ENCODE measurements around the gene SERPINB10. TPM values are rescaled to one million over a fixed set of nuclear protein-coding genes. Genes with fewer than 3 reads are reported as not detected.

SERPINB10 gene
- total and polyA plus RNA-seq, 2 of the 8 experiments (the other 6 are each of a cell fraction or from before 2014, with no cell fraction given), result not detected

GRCh38 chr18:63930773-63931354 lies 23.1 kb downstream of the SERPINB10 start:
- no peak for DNase-seq (ENCODE audit: low read depth in 1 of 2, low spot score in 2 of 2)
- CTCF ChIA-PET (ENCODE audit: partially characterized antibody), result interaction anchor here (1.3 to 1.7 kb wide), 3 partner anchors 9 to 353 kb away, joined by 3 to 4 read pairs (median 4); no protein-coding TSS in a partner anchor

More at GRCh38 chr18:63930773-63931354, 23.1 kb downstream of the SERPINB10 start:
- POLR2A ChIA-PET (ENCODE audit: partially characterized antibody), result no interaction called here
- no peaks in the 10 kb centered on the region for H3K79me2 ChIP-seq (ENCODE audit: control insufficient read depth in 1 of 2, insufficient read depth in 2 of 2, low read length in 2 of 2)
- H3K4ac ChIP-seq (replicated peaks; ENCODE audit: insufficient read length, low read depth, low read length), result no peak overlapping the region
- no peak overlapping the region for H3K56ac ChIP-seq (replicated peaks; ENCODE audit: insufficient read length, low read depth, low read length)
- no peak overlapping the region for H4K8ac ChIP-seq (ENCODE audit: extremely low read depth, insufficient read depth, low read length)
- no peak overlapping the region for H4K5ac ChIP-seq (ENCODE audit: insufficient read length, low read depth, low read length)
- no peak overlapping the region for H3K18ac ChIP-seq (ENCODE audit: extremely low read depth, low read length)
- H3K14ac ChIP-seq (ENCODE audit: insufficient read length), result no peak overlapping the region
- H2BK120ac ChIP-seq (replicated peaks; ENCODE audit: low read depth, low read length), result no peak overlapping the region
- H3K4me1 ChIP-seq (replicated peaks in 1 of 4; ENCODE audit: control insufficient read depth in 3 of 4, insufficient read depth in 4 of 4, low read length in 3 of 4), result no peaks in the 10 kb centered on the region
- H3K79me1 ChIP-seq (ENCODE audit: low read depth, low read length), result no peaks in the 10 kb centered on the region
- no peaks in the 10 kb centered on the region for H3K36me3 ChIP-seq (ENCODE audit: control insufficient read depth in 2 of 4, insufficient read depth in 4 of 4, low read length in 3 of 4)
- no peak overlapping the region for H2BK20ac ChIP-seq (ENCODE audit: low read length)
- TF ChIP-seq SIX5 (IDR thresholded peaks at IDR 0.05; ENCODE audit: low read depth, low read length), result no peak
- no peak for TF ChIP-seq ATF3 (IDR thresholded peaks at IDR 0.05; ENCODE audit: insufficient read depth, low read depth, low read length)
- TF ChIP-seq POU5F1 (IDR thresholded peaks at IDR 0.05; ENCODE audit: low read depth, low read length), result no peak
- no peak for TF ChIP-seq SP2 (IDR thresholded peaks at IDR 0.05; ENCODE audit: low read length)
- no peak for TF ChIP-seq CEBPB (IDR thresholded peaks at IDR 0.05; ENCODE audit: low read depth, low read length)
- TF ChIP-seq NANOG (IDR thresholded peaks at IDR 0.05; ENCODE audit: insufficient read depth, low read depth, low read length, poor library complexity, severe bottlenecking), result no peak
- TF ChIP-seq RFX5 (IDR thresholded peaks at IDR 0.05; ENCODE audit: borderline replicate concordance, low read depth, low read length), result no peak
- H3K23me2 ChIP-seq (ENCODE audit: low read depth, low read length), result no peaks in the 10 kb centered on the region
- H3K9ac ChIP-seq (replicated peaks in 1 of 4; ENCODE audit: extremely low read depth in 1 of 4, low read depth in 3 of 4, low read length in 3 of 4), result no peak overlapping the region
- H2AK5ac ChIP-seq (ENCODE audit: low read depth, low read length), result no peak overlapping the region
- H3K23ac ChIP-seq (ENCODE audit: insufficient read length), result no peak overlapping the region
- no peak overlapping the region for H3K4me2 ChIP-seq (ENCODE audit: insufficient read depth in 1 of 2, low read depth in 2 of 2, low read length in 2 of 2)
- no peaks in the 10 kb centered on the region for H3K9me3 ChIP-seq (ENCODE audit: insufficient read depth in 2 of 2, low read depth in 1 of 2, low read length in 1 of 2)
- no peak for FAIRE-seq
- no peak overlapping the region for H4K91ac ChIP-seq (replicated peaks; ENCODE audit: insufficient read length, low read length)
- no peak overlapping the region for H2BK5ac ChIP-seq (ENCODE audit: low read depth, low read length)
- H2BK12ac ChIP-seq (ENCODE audit: low read depth, low read length), result no peak overlapping the region
- H3K27ac ChIP-seq (ENCODE audit: low read depth, low read length), result no peak overlapping the region
- no peak overlapping the region for H3K4me3 ChIP-seq (ENCODE audit: extremely low read depth in 1 of 4, insufficient read depth in 2 of 4, low read depth in 3 of 4, low read length in 4 of 4)
- no peak overlapping the region for H2AFZ ChIP-seq (ENCODE audit: low read length)
- H2BK15ac ChIP-seq (ENCODE audit: low read length), result no peak overlapping the region
- peaks cover 0 to 3% (median 1%) of the 10 kb centered on the region in 4 experiments; a peak in 3 of 7 replicates for H3K27me3 ChIP-seq (replicated peaks in 1 of 4; ENCODE audit: control insufficient read depth in 3 of 4, extremely low read depth in 1 of 4, insufficient read depth in 3 of 4, low read length in 3 of 4)
- no peaks in the 10 kb centered on the region for H4K20me1 ChIP-seq (replicated peaks in 1 of 2; ENCODE audit: control insufficient read depth in 1 of 2, insufficient read depth in 2 of 2, low read length in 2 of 2)
- WGBS, 2 experiments (ENCODE audit: extremely low coverage in 1 of 2, insufficient coverage in 1 of 2, insufficient read length in 1 of 2, insufficient replicate concordance in 2 of 2, low coverage in 1 of 2, low lambda C conversion rate in 2 of 2, missing lambda C conversion rate in 1 of 2), result 95% methylated on average over 3 of the region's 3 CpGs; no CpG with 5 or more reads in 1 of the 2 experiments

Measured in H1 (cell line).